Uterus (tissue), 4 donors: ENCODE data around the gene NHSL1. TPM values are rescaled to one million over a fixed set of nuclear protein-coding genes. Genes with fewer than 3 reads are reported as not detected.

Experiments
- DNase-seq, 2 donors: peaks; one replicate each; pipeline ENCODE4 v3.0.0-alpha.2; 2019 to 2020
- H3K27ac ChIP-seq, 2 donors: fragments of 200-600 bp; sonication (generic); 1 replicate in 1 of 2; 2 replicates in 1 of 2; pipeline ENCODE4 v1.5.1; 2016 to 2018
- H3K27me3 ChIP-seq, 2 donors: fragments of 200-600 bp; sonication (generic); one replicate each; pipeline ENCODE4 v1.5.1; 2018 to 2019; ENCODE audit warnings: control low read depth in 1 of 2
- H3K36me3 ChIP-seq, 2 donors: fragments of 200-600 bp; sonication (generic); one replicate each; pipeline ENCODE4 v1.5.1; 2019; ENCODE audit warnings: control low read depth in 1 of 2
- H3K4me1 ChIP-seq, 2 donors: fragments of 200-600 bp; sonication (generic); one replicate each; pipeline ENCODE4 v1.5.1; 2018 to 2019; ENCODE audit warnings: control low read depth in 1 of 2
- H3K4me3 ChIP-seq, 2 donors: fragments of 200-600 bp; sonication (generic); 1 replicate in 1 of 2; 2 replicates in 1 of 2; pipeline ENCODE4 v1.5.1; 2018 to 2019; ENCODE audit warnings: mild to moderate bottlenecking in 1 of 2
- H3K9me3 ChIP-seq, 2 donors: fragments of 200-600 bp; sonication (generic); one replicate each; pipeline ENCODE4 v1.5.1; 2019; ENCODE audit warnings: control low read depth in 1 of 2
- POLR2A ChIP-seq, 2 donors: fragments of 450-650 bp; IDR thresholded peaks; one replicate each; pipeline ENCODE4 v1.6.1; 2016; ENCODE audit warnings: antibody characterized with exemption in 2 of 2, mild to moderate bottlenecking in 1 of 2, moderate library complexity in 1 of 2
- intact Hi-C: fragments of 100-400 bp; cut with DNase I; formaldehyde crosslinking; loops from one replicate; pipeline ENCODE4 v1.15.1; 2023; ENCODE audit warnings: low total_unique reads
- total RNA-seq, 4 donors: library from RNA; depleted of rRNA in 3 of 4; stranded (reverse); fragments of >200 nt in 3 of 4; gene quantifications; one replicate each; pipeline versions ENCODE4 v1.1.0 to v1.2.4, GENCODE V29; 2014 to 2023
- TF ChIP-seq, protein P1 (sequence below), 4 experiments: fragments of 200-600 bp in 2 of 4; fragments of 450-650 bp in 2 of 4; sonication (generic) in 2 of 4; IDR thresholded peaks; one replicate each; pipeline ENCODE4 v1.5.1; 2016 to 2019; ENCODE audit warnings: antibody characterized with exemption in 4 of 4, mild to moderate bottlenecking in 2 of 4, moderate library complexity in 1 of 4
- donor health status: DM: yes; HTN: yes; CAD: no.

NHSL1 gene
- total RNA-seq, 4 donors from 2014 or later: 2.8 to 30.9 (median 7.9) TPM

DNA sequence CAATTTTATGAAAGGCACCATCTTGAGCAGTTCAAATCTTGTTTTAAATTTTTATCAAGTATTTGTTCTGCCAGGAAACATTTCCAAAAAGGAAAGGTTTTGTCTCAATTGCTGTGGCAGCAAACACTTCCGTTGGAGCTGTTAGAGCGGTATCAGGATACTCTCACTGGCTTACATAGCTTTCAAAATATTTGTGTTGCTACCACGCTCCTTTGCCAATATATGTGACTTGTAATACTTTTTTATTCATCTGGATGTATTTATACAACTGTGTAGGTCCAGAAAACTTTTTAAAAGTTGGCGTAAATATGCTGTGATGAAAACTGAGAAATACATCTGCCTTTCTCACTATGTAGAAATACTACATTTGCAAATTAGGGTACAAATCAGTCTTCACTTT lies 37.8 kb upstream of the NHSL1 start:
- H3K4me1 ChIP-seq: no peaks in the 10 kb centered on the region

DNA sequence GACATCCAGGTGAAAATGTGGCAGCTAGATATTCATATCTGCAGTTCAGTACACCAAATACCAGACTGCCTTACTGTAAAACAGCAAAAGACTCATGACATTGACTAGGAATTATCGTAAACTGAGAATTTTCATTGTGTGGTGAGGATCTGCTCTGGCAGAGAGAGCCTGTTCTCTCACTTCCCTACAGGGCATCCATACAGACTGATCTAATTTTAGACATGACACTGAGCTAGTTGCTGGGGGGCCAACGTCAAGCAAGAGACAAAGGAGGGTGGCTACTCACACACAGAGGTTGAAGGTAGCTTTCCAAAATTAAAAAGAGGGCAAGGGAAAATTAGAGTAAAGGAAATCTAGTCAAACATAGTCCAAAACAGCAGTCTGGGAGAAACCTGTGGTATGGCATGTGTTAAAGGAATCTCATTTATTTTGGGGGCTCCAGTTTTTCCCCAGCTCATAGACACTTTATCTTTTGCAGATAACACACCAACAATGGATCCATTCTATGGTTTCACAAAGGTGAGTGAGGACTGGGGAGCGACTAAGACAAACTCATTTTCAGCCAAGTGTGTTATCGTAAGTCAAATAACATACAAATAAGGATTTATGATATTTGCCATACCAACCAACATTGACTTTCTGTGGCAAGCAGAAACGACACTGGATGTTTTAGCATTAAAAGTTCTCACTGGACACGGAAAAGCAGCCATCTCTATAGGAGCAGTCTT lies 36.6 kb upstream of the NHSL1 start:
- TF ChIP-seq, protein P1, sequence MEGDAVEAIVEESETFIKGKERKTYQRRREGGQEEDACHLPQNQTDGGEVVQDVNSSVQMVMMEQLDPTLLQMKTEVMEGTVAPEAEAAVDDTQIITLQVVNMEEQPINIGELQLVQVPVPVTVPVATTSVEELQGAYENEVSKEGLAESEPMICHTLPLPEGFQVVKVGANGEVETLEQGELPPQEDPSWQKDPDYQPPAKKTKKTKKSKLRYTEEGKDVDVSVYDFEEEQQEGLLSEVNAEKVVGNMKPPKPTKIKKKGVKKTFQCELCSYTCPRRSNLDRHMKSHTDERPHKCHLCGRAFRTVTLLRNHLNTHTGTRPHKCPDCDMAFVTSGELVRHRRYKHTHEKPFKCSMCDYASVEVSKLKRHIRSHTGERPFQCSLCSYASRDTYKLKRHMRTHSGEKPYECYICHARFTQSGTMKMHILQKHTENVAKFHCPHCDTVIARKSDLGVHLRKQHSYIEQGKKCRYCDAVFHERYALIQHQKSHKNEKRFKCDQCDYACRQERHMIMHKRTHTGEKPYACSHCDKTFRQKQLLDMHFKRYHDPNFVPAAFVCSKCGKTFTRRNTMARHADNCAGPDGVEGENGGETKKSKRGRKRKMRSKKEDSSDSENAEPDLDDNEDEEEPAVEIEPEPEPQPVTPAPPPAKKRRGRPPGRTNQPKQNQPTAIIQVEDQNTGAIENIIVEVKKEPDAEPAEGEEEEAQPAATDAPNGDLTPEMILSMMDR (IDR thresholded peaks at IDR 0.05): no peak
- TF ChIP-seq POLR2A (IDR thresholded peaks at IDR 0.05): no peak
- H3K36me3 ChIP-seq: no peaks in the 10 kb centered on the region
- DNase-seq: no peak

More for the DNA sequence above, 37.8 kb upstream of the NHSL1 start:
- TF ChIP-seq, protein P1 (IDR thresholded peaks at IDR 0.05): no peak
- Histone ChIP-seq H3K36me3 (no peaks in the 10 kb centered on the region), H3K27me3 (no peaks in the 10 kb centered on the region), H3K27ac (no peak overlapping the region), H3K9me3 (no peaks in the 10 kb centered on the region), H3K4me3 (no peak overlapping the region)
- intact Hi-C loops: no loop called here
- no peak for DNase-seq

DNA sequence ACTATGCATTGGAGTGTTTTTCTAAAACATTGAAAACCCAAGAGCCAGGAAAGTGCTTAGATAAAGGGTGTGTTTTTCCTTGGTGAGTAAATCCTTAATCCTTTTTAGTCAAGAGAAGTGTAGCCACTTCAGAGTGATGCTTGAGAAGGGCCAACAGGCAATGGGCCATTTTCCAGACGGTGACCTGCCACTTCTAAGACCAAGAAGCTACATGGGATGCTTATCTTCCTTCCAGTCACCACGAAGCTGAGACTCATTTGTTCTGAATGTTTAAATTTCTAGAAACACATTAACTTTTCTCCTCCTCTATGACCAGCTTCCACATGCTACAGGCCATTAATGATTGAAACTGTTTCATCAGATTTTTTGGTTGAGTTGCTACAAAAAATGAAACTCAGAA lies 34.4 kb upstream of the NHSL1 start:
- no peaks in the 10 kb centered on the region for H3K36me3 ChIP-seq
- no peak overlapping the region for H3K27ac ChIP-seq
- DNase-seq: no peak
- no peak for TF ChIP-seq POLR2A (IDR thresholded peaks at IDR 0.05)
- TF ChIP-seq, protein P1 (IDR thresholded peaks at IDR 0.05): no peak
- no peak overlapping the region for H3K4me3 ChIP-seq
- H3K4me1 ChIP-seq: no peaks in the 10 kb centered on the region
- H3K27me3 ChIP-seq: no peaks in the 10 kb centered on the region
- H3K9me3 ChIP-seq: no peaks in the 10 kb centered on the region
- intact Hi-C loops: no loop called here

More for the DNA sequence above, 36.6 kb upstream of the NHSL1 start:
- Histone ChIP-seq H3K4me3 (no peak overlapping the region), H3K9me3 (no peaks in the 10 kb centered on the region), H3K27ac (no peak overlapping the region), H3K4me1 (no peaks in the 10 kb centered on the region), H3K27me3 (no peaks in the 10 kb centered on the region)
- intact Hi-C loops: no loop called here

DNA sequence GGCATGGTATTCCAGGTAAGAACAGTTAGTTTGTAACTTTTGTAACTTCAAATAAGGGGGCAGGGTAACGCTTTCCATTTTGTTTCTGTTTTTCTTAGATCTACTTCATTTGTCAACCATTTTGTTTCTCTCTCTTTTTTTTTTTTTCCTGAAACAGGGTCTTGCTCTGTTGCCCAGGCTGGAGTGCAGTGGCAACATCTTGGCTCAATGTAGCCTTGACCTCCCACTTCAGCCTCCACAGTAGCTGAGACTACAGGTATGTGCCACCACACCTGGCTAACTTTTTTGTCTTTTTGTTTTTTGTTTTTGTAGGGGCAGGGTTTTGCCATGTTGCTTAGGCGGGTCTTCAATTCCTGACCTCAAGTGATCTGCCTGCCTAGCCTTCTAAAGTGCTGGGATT lies 32.1 kb upstream of the NHSL1 start:
- no peaks in the 10 kb centered on the region for H3K4me1 ChIP-seq
- intact Hi-C loops: no loop called here

DNA sequence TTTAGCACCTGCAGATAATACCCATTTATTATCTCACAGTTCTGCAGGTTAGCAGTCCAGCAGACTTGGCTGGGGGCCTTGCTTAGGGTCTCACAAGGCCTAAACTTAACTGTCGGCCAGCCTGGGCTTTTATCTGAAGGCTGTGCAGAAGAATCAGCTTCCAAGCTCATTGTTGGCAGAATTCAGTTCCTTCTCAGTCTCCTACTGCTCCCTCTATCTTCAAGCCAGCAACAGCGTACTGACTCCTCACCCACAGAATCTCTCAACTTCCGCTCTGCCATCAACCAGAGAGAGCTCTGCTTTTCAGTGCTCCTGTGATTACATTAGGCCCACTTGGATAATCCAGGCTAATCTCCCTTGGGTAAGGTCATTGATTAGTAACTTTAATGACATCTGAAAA lies 30.2 kb upstream of the NHSL1 start:
- no peaks in the 10 kb centered on the region for H3K36me3 ChIP-seq
- intact Hi-C loops: loop anchor here (10.0 kb wide), 1 partner anchor 415 kb away; no protein-coding TSS in a partner anchor
- H3K4me3 ChIP-seq: no peak overlapping the region
- no peak overlapping the region for H3K27ac ChIP-seq
- H3K4me1 ChIP-seq: no peaks in the 10 kb centered on the region
- no peak for DNase-seq
- no peaks in the 10 kb centered on the region for H3K27me3 ChIP-seq
- no peak for TF ChIP-seq POLR2A (IDR thresholded peaks at IDR 0.05)
- TF ChIP-seq, protein P1 (IDR thresholded peaks at IDR 0.05): no peak
- no peaks in the 10 kb centered on the region for H3K9me3 ChIP-seq

More for the DNA sequence above, 32.1 kb upstream of the NHSL1 start:
- DNase-seq: no peak
- no peaks in the 10 kb centered on the region for H3K27me3 ChIP-seq
- no peak overlapping the region for H3K4me3 ChIP-seq
- H3K36me3 ChIP-seq: no peaks in the 10 kb centered on the region
- TF ChIP-seq, protein P1 (IDR thresholded peaks at IDR 0.05): no peak
- TF ChIP-seq POLR2A (IDR thresholded peaks at IDR 0.05): no peak
- H3K27ac ChIP-seq: no peak overlapping the region
- no peaks in the 10 kb centered on the region for H3K9me3 ChIP-seq
